Activated naive CD4-positive, alpha-beta T cell treated with anti-CD3 and anti-CD28 coated beads, Interleukin-2, amount 50 U/mL, for 24 hours (primary cell): ENCODE data around the gene CYP26C1.

Source experiments
- H3K27ac Mint-ChIP-seq: one replicate; pipeline ENCODE4 v1.8.0; 2021; ENCODE audit warnings: mild to moderate bottlenecking, mixed read lengths
- H3K27me3 Mint-ChIP-seq: one replicate; pipeline ENCODE4 v1.8.0; 2021; ENCODE audit warnings: mixed read lengths
- H3K36me3 Mint-ChIP-seq: one replicate; pipeline ENCODE4 v1.8.0; 2021; ENCODE audit warnings: mixed read lengths
- H3K4me1 Mint-ChIP-seq: one replicate; pipeline ENCODE4 v1.8.0; 2021; ENCODE audit warnings: mixed read lengths
- H3K4me3 Mint-ChIP-seq: one replicate; pipeline ENCODE4 v1.8.0; 2021; ENCODE audit warnings: mild to moderate bottlenecking, mixed read lengths
- H3K9me3 Mint-ChIP-seq: one replicate; pipeline ENCODE4 v1.8.0; 2021; ENCODE audit warnings: mixed read lengths

Gene CYP26C1

DNA sequence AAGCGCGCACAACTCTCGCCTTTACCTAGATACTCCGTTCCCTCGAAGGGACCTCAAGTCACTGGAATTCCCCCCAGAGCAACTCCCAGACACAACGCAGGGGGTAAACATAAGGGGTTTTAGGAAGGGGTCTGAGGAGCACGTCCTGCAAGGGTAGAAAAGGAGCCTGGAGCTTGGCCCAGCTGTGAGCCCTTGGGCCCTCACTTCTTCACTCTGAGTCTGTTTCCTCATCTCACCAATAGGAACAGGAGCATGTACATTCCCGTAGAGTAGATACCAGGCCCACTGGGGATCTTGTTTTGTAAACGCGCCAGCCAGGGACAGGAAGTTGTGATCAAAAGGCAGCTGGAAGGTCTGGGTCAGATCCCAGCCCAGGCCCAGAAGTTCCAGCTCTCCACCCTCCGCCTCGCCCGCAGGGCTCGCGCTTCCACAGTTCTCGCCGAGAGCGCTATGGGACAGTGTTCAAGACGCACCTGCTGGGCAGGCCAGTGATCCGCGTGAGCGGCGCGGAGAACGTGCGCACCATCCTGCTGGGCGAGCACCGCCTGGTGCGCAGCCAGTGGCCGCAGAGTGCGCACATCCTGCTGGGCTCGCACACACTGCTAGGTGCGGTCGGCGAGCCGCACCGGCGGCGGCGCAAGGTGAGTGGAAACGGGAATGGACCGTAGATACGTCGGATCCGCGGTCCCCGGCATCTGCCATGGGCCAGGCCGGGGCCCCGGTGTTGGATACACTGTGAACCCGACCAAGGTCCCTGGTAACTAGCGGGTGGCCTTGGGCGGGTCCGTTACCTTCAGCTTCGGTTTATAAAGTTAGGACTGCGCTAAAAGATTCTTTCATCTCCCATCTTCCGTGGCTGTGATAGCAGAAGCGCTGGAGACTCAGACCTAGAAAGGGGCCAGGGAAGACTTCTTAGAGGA, 1.3 kb downstream of the CYP26C1 start:
- Mint-ChIP-seq H3K36me3 (peaks cover 14% of the 10 kb centered on the region), H3K4me1 (peaks cover 25% of the 10 kb centered on the region), H3K4me3 (peak overlapping the region; percentile 83), H3K27me3 (peaks cover 20% of the 10 kb centered on the region), H3K27ac (no peak overlapping the region), H3K9me3 (no peaks in the 10 kb centered on the region)

DNA sequence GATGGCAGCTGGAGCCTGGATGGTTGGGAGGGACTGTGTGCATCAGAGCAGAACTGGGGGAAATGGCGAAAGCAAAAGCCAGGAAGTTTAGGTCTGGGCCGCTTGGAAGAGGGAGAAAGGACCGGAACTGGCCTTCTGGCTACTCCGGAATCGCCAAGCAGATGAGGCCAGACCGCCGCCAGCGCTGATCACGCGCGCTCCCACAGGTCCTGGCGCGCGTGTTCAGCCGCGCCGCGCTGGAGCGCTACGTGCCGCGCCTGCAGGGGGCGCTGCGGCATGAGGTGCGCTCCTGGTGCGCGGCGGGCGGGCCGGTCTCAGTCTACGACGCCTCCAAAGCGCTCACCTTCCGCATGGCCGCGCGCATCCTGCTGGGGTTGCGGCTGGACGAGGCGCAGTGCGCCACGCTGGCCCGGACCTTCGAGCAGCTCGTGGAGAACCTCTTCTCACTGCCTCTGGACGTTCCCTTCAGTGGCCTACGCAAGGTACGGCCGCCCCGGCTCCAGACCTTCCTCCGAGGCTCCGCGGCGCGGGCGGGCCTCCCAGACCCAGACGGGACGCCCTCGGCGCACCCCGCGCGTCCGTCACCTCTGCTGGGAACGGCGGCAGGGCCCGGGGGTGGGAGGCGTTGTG, 2.0 kb downstream of the CYP26C1 start:
- peaks cover 24% of the 10 kb centered on the region for H3K27me3 Mint-ChIP-seq
- no peak overlapping the region for H3K27ac Mint-ChIP-seq
- peaks cover 10% of the 10 kb centered on the region for H3K36me3 Mint-ChIP-seq
- no peaks in the 10 kb centered on the region for H3K9me3 Mint-ChIP-seq
- H3K4me1 Mint-ChIP-seq, result peaks cover 25% of the 10 kb centered on the region
- peak overlapping the region; percentile 83 for H3K4me3 Mint-ChIP-seq

DNA sequence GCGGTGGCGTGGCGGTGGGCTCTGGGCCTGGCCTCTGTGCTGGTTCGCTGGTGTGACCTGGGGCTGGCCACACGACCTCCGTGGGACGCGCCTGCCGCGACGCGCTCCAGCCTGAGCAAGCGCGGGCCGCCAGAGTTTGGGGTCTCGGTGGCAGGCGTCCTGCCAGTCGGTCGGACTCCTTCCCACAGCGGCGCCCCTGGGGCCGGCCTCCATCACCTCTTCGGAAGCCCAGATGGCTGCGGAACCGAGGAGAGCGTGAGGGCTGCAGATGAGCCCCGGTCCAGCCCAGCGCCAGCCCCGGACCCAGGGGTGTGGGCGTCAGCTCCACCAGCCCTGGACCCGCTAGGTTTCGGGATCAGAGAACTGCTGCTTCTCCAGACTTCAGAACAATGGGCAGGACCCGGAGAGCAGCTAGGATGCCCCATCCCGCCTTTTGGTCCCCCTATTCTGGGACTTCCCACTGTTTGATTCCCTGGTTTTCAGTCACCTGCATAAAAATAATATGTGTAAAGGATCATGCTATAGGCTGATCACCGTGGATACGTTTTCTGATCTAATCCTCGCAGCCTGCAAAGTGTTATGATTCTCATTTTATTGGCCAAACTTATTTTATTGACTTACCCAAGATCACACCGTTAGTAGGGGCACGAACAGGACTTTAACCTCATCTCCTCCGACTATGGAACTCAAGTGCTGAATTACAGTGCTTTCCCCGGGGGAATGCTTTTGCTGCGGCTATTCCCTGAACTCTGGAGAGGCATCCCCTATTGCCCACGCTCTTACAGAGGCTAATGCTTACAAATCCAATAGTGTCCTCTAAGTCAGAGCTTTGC, 2.8 kb downstream of the CYP26C1 start:
- Mint-ChIP-seq H3K4me3 (peak overlapping the region; percentile 32), H3K27me3 (peaks cover 27% of the 10 kb centered on the region), H3K9me3 (no peaks in the 10 kb centered on the region), H3K36me3 (peaks cover 6% of the 10 kb centered on the region), H3K4me1 (peaks cover 25% of the 10 kb centered on the region), H3K27ac (no peak overlapping the region)

DNA sequence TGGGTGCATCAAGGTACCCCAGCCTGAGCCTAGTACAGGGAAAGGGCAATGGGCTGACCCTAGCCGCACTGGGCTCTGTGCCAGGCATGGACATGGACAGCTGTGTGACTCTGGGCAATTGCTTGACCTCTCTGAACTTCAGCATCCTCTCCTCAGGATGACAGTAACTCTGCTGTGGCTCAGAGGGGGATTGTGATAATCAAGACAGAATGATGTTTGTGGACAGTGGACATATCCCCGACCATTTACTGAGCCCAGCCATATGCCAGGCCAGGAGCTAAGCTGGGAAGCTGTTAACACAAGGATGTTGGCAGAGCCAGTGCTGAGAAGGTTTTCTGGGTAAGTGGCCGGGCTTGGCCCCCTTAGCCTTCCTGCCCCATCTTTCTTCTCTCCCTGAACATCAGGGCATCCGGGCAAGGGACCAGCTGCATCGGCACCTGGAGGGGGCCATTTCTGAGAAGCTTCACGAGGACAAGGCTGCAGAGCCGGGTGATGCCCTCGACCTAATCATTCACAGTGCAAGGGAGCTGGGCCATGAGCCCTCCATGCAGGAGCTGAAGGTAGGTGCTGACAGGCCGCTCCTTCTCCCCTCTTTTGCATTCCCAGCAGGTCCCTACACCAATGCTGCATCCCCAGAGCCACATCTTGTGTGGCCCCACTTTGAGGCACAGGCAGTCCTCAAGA, 3.5 kb downstream of the CYP26C1 start:
- H3K4me3 Mint-ChIP-seq, result no peak overlapping the region
- peaks cover 2% of the 10 kb centered on the region for H3K36me3 Mint-ChIP-seq
- peaks cover 29% of the 10 kb centered on the region for H3K4me1 Mint-ChIP-seq
- no peaks in the 10 kb centered on the region for H3K9me3 Mint-ChIP-seq
- H3K27me3 Mint-ChIP-seq, result peaks cover 32% of the 10 kb centered on the region
- H3K27ac Mint-ChIP-seq, result no peak overlapping the region

DNA sequence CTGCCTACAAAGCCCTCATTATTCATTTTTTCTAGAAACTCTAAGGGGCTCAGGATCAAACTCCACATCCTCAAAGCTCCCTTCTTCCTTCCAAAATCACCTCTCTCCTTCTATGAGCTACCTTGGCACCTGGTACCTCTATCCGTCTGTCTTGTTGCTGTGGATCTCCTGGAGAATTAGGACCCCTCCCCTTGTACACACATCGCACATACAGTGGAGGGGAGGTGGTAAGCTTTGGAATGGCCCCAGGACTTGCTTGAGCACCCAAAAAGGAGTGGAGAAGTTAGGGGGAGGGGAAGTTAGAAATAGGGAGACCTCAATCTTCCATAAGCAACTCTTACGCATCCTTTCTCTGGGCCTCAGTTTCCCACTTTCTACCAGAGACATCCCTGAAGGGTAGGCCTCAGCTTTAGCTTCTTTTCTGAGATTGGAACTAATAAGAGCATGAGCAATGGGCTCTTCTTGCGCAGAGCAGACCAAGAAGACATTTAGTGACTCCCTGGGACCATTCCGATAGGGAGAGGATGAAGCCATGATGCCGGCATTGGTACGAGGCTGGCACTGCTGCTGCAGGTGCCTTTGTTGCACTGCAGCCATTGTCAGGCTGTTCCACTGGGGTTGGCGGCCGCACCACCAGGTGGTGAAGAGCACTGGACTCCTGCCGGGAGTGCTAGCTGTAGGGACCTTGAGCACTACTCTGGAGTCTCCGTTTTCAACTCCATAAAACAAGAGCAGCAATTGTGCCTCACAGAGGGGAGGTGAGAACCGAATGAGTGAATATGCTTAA, 4.5 kb downstream of the CYP26C1 start:
- no peak overlapping the region for H3K27ac Mint-ChIP-seq
- no peaks in the 10 kb centered on the region for H3K36me3 Mint-ChIP-seq
- peaks cover 31% of the 10 kb centered on the region for H3K27me3 Mint-ChIP-seq
- no peaks in the 10 kb centered on the region for H3K9me3 Mint-ChIP-seq
- peaks cover 24% of the 10 kb centered on the region for H3K4me1 Mint-ChIP-seq
- H3K4me3 Mint-ChIP-seq, result no peak overlapping the region

DNA sequence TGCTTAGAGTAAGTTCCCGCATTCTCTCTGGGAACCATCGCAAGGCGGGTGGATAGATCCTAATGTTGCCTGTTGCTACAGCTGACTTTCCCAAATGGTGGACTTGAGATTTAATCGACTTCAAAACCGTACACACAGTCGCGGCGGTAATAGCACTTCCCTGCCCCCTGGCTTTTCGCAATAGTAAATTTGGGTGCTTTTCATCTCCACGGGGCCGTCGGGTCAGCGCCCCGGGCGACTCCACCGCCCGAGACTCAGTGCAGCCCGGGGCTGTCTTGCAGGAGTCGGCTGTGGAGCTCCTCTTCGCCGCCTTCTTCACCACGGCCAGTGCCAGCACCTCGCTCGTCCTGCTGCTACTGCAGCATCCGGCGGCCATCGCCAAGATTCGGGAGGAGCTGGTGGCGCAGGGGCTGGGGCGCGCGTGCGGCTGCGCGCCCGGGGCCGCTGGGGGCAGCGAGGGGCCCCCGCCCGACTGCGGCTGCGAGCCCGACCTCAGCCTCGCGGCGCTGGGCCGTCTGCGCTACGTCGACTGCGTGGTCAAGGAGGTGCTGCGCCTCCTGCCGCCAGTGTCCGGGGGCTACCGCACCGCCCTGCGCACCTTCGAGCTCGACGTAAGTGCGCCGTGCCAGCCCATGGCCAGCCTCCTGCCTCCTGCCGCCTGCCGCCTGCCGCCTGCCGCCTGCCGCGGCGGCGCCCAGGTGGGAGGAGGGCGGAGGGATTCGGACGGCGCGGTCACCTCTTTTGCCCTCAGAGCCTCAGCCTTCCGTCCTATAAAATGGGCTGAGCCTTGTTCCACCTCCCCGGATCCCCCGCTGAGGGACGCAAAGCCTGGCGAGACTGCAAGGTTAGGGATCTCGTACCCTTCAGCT, 5.3 kb downstream of the CYP26C1 start:
- H3K9me3 Mint-ChIP-seq, result no peaks in the 10 kb centered on the region
- H3K27me3 Mint-ChIP-seq, result peaks cover 37% of the 10 kb centered on the region
- peaks cover 23% of the 10 kb centered on the region for H3K4me1 Mint-ChIP-seq
- H3K4me3 Mint-ChIP-seq, result no peak overlapping the region
- no peaks in the 10 kb centered on the region for H3K36me3 Mint-ChIP-seq
- H3K27ac Mint-ChIP-seq, result no peak overlapping the region

DNA sequence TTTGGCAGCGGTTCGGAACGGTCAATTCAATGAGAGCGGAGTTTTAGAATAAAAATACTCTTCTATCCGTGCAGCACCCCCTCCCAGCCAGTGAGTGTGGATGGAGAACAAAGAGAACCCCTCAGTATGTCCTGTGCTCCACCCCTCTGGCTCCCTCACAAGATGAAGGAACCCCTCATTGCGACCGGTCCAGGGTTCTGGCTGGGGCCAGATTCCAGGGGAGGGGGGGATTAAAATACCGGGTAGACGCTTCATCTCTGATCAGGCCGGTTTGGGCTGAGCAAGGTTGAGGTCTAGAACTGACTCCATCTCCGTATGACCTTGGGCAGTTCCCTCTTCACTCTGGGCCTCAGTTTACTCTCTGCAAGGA, 5.9 kb downstream of the CYP26C1 start:
- H3K36me3 Mint-ChIP-seq, result no peaks in the 10 kb centered on the region
- H3K27me3 Mint-ChIP-seq, result peaks cover 41% of the 10 kb centered on the region
- H3K9me3 Mint-ChIP-seq, result no peaks in the 10 kb centered on the region
- no peak overlapping the region for H3K27ac Mint-ChIP-seq
- H3K4me1 Mint-ChIP-seq, result peaks cover 19% of the 10 kb centered on the region
- H3K4me3 Mint-ChIP-seq, result no peak overlapping the region

DNA sequence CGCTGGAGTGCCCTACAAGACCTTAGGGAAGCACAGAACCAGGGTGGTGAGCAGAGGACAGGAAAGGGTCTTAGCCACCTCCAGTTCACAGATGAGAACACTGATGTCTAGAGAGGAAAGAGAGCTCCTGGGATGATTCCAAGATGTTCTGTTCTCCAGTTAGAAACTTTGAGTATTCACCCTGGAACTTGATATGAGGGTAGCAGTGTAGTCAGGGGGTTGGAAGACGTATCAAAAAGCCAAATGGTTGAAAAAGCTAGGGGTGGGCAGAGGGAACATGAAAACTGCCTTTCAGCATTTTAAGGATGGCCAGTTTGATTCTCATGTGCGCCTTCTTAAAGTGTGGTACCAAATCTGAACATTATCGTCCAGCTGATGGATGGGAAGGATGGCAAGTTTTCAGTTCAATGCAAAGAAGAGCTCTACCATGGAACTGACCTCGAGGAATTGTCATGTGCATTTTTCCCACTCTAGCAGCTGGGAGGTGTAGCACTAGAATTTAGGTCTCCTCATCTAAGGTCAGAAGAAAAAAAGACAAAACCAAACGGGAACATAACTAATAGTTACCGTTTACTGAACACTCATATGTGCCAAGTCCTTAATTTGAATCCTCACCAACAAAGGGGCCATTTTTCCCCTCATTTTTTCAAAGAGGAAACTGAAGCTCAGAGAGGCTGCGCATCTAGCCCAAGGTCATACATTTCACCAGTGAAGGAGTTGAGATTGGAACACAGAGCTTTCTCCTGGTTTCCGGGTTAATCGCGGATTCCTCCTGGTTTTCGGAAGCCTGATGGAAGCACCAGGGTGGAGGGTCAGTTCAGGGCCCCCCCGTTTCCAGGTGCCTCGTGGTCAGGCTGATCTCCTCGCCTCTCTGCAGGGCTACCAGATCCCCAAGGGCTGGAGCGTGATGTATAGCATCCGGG, 7.1 kb downstream of the CYP26C1 start:
- Mint-ChIP-seq H3K27ac (no peak overlapping the region), H3K9me3 (no peaks in the 10 kb centered on the region), H3K4me1 (peaks cover 17% of the 10 kb centered on the region), H3K4me3 (no peak overlapping the region), H3K27me3 (peaks cover 45% of the 10 kb centered on the region), H3K36me3 (no peaks in the 10 kb centered on the region)

DNA sequence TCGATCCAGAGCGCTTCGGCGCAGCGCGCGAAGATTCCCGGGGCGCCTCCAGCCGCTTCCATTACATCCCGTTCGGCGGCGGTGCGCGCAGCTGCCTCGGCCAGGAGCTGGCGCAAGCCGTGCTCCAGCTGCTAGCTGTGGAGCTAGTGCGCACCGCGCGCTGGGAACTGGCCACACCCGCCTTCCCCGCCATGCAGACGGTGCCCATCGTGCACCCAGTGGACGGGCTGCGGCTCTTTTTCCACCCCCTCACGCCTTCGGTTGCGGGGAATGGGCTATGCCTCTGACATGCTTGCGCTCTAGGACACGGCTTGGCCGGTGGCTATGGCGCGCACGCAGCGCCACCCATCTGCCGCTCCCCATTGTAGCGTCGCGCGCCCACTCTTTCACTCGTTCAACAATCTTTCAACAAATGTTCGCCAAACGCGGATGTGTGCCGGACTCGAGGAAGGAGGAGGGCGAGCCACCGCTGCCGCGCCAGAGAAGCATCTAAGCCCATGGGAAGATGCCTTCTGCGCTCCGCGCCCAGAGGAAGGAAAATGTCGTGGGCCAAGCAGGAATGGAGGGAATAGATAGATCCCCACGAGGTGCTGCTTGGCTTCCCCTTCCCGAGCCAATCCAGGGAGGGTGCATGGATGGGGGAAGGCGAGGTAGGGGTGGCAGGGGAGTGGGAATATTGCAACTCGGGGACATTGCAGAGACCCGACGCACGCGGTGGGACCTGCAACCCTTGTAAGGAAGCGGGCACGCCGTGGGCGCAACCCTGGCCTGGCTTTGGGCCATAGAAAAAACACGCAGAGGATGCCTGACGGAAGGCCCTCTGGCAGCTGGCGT, 8.0 kb downstream of the CYP26C1 start:
- no peak overlapping the region for H3K27ac Mint-ChIP-seq
- H3K36me3 Mint-ChIP-seq, result no peaks in the 10 kb centered on the region
- H3K9me3 Mint-ChIP-seq, result no peaks in the 10 kb centered on the region
- H3K4me1 Mint-ChIP-seq, result peaks cover 22% of the 10 kb centered on the region
- peaks cover 43% of the 10 kb centered on the region for H3K27me3 Mint-ChIP-seq
- H3K4me3 Mint-ChIP-seq, result no peak overlapping the region

DNA sequence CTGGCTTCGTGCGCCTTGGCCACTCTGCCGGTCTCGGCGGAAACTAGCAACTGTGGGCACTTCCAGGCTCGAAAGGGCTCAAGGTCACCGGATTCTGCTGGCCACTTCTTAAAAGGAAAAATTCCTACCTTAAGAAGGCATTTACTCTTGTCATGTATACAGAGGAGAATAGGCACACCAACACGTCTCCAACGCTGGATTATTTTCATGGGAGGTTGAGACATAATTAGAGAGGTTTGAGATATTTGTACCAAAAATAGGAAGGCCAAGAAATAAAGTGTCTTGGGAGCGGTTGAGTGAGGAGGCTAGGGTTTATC, 8.6 kb downstream of the CYP26C1 start:
- Mint-ChIP-seq H3K4me3 (no peak overlapping the region), H3K4me1 (peaks cover 23% of the 10 kb centered on the region), H3K27ac (no peak overlapping the region), H3K36me3 (no peaks in the 10 kb centered on the region), H3K9me3 (no peaks in the 10 kb centered on the region), H3K27me3 (peaks cover 42% of the 10 kb centered on the region)

DNA sequence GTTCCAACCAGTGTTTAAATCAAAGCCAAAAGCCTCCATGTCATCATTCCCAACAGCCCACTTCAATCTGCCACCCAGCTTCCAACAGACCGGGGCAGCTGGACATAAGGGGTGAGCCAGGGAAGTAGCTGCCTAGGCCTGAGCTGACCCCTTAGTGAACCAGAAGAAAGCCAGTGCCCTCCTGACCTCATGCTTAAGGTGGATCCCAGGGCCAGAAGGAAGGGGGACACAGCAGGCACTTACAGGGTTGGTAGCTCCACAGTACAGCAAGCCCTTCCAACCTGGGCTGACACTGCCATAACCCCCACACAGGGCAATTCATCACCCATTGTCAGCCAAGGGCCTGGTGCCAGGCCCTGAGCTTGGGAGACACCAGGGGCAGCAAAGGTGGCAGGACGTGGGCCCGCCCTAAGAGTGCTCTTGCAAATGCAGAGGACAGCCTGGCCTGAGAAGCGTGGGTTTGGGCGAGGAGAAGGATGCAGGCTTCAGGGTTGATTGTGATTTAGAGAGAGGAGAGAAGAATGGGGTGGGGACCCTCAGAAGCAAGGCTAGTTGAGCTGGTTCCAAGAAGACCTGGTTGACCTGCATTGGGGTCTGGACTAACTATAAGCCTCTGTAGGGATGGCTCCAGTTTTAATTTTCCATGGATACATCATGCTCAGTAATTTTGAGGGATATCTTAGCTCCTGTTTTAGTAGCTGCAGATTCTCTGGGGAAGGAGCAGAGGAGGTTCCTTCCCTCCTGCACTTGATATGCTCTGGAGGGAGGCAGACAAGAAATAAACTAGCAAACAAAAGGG, 10.0 kb downstream of the CYP26C1 start:
- H3K4me3 Mint-ChIP-seq, result no peak overlapping the region
- H3K27ac Mint-ChIP-seq, result peak overlapping the region; percentile 8
- H3K27me3 Mint-ChIP-seq, result peaks cover 40% of the 10 kb centered on the region
- H3K36me3 Mint-ChIP-seq, result no peaks in the 10 kb centered on the region
- H3K4me1 Mint-ChIP-seq, result peaks cover 30% of the 10 kb centered on the region
- H3K9me3 Mint-ChIP-seq, result no peaks in the 10 kb centered on the region

DNA sequence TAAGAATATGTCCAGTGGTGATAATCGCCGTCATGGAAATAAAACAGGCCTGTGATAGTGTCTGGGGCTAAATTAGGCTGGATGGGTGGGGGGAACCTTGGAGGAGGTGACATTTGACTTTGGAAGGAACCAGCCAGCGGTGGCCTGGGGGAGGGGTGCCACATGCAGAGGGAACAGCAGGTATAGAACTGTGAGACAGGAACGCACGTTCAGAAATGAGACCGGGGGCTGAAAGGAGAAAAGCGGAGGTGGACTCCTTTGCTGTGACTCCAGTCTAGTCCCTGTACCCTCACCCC, 10.5 kb downstream of the CYP26C1 start:
- Mint-ChIP-seq H3K36me3 (no peaks in the 10 kb centered on the region), H3K27me3 (peaks cover 44% of the 10 kb centered on the region), H3K4me3 (no peak overlapping the region), H3K4me1 (peaks cover 33% of the 10 kb centered on the region), H3K27ac (no peak overlapping the region), H3K9me3 (no peaks in the 10 kb centered on the region)
